ENCODE measurements around the gene LRRTM4.
"Not testable (repeated sequence)": the region's sequence is repeated elsewhere in the genome, so short reads cannot be mapped to it uniquely, and the experiment has no call there.

LRRTM4 gene

DNA sequence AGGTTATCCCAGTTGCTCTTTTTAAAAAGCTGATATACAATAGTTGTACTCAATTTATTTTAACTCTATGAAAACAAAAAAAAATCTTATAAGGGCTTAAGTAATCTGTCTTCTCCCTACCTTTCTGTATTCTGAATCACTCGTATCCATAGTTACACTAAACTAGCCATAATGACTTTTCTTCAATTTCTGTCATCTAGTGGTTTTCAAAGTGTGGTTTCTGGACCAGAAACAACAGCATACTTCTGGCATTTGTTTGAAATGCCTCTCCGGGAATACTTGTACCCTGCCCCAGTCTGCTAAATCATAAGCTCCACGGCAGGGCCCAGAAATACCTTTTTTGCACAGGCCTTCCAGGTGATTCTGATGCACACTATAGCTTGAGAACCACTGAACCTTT is 253.6 kb downstream of the LRRTM4 start:
- H3K27ac Mint-ChIP-seq = no peak overlapping the region
- H3K4me1 Mint-ChIP-seq (ENCODE audit: low read depth in 2 of 2) = no peaks in the 10 kb centered on the region
- H3K27me3 Mint-ChIP-seq = no peaks in the 10 kb centered on the region
- no peak for ATAC-seq (replicated peaks)
- no peaks in the 10 kb centered on the region for H3K36me3 Mint-ChIP-seq (ENCODE audit: insufficient read depth)
- H3K9me3 Mint-ChIP-seq = peaks cover 12 to 30% of the 10 kb centered on the region in 2 donors
- no peak for DNase-seq
- no peak overlapping the region for H3K4me3 Mint-ChIP-seq

DNA sequence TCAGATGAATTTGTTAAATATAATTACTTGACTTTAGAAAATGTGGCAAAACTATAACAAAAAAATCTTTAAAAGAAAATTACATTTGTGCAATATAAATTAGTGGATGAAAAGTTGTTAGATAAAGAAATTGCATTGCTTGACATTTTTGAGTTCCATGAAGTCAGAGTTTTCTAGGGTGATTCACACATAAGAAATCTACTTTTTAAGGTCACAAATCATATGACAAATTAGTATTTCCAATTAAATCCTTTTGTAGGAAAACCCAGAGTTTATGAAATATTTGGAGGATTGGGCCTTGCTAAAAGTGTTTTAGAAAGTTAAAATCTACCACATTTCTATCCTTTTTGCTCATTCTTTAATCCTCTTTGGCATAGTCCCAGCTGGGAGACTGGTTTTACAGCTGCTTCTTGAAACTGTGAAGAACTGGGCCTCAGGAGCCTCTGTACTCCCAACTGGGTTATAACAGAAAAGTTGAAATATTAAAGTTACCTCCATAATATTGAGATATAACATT is 289.2 kb downstream of the LRRTM4 start:
- Mint-ChIP-seq H3K36me3 (ENCODE audit: insufficient read depth) (no peaks in the 10 kb centered on the region), H3K27me3 (no peaks in the 10 kb centered on the region), H3K4me3 (no peak overlapping the region), H3K4me1 (ENCODE audit: low read depth in 2 of 2) (no peaks in the 10 kb centered on the region), H3K9me3 (peaks cover 7 to 10% of the 10 kb centered on the region in 2 donors), H3K27ac (no peak overlapping the region)
- DNase-seq (no peak), ATAC-seq (replicated peaks) (no peak)

DNA sequence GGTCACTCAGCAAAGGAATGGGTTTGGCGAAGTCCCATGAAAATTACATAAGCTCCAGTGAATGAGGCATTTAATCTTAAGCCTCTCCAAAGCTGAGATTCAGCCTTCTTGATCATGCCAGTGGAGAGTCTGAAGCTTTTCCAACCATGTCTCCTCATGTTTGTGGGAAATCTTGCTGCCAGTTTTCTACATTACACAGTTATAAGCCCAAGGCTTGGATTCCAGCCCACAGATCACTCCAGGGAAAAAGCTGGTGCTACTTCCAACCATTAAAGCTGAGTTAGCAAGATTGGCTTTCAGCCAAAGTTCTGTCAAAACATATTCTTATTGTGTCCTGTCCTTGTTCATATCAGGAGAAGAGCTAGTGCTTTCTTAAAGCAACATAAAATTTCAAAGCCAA is 293.8 kb downstream of the LRRTM4 start:
- Mint-ChIP-seq H3K9me3 (peaks cover 9 to 10% of the 10 kb centered on the region in 2 donors), H3K4me1 (ENCODE audit: low read depth in 2 of 2) (no peaks in the 10 kb centered on the region), H3K36me3 (ENCODE audit: insufficient read depth) (no peaks in the 10 kb centered on the region), H3K27me3 (no peaks in the 10 kb centered on the region), H3K4me3 (no peak overlapping the region), H3K27ac (no peak overlapping the region)
- no peak for DNase-seq
- no peak for ATAC-seq (replicated peaks)

DNA sequence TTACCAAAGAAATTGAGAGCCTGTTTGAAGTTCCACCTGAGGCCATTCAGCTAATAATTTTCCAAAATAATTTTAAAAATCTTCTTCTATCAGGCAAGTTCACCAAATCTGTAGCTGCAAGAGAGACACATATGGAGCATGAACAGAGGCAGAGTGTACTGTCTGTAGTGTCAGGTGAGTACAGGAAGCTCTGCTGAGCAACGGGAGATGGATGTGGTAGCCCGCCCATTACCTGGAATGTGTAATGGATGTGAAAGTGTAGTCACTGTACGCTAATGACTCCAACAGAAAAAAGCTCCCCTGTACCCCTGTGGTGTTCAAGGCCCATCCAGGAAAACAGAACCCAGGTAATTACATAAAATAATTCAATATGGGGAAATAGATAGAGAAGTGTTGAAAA is 311.5 kb downstream of the LRRTM4 start:
- Mint-ChIP-seq H3K4me1 (ENCODE audit: low read depth in 2 of 2) (no peaks in the 10 kb centered on the region), H3K4me3 (no peak overlapping the region), H3K36me3 (ENCODE audit: insufficient read depth) (no peaks in the 10 kb centered on the region), H3K9me3 (peaks cover 0 to 13% of the 10 kb centered on the region in 2 donors), H3K27ac (no peak overlapping the region), H3K27me3 (no peaks in the 10 kb centered on the region)
- DNase-seq (no peak), ATAC-seq (replicated peaks) (no peak)

GRCh38 chr2:77207331-77207730 is 314.8 kb downstream of the LRRTM4 start:
- ATAC-seq (replicated peaks) = no peak

GRCh38 chr2:77201755-77202154 is 320.4 kb downstream of the LRRTM4 start:
- H3K27ac Mint-ChIP-seq = no peak overlapping the region

More at GRCh38 chr2:77207331-77207730, 314.8 kb downstream of the LRRTM4 start:
- H3K27ac Mint-ChIP-seq = no peak overlapping the region
- H3K36me3 Mint-ChIP-seq (ENCODE audit: insufficient read depth) = no peaks in the 10 kb centered on the region
- H3K4me3 Mint-ChIP-seq = no peak overlapping the region
- peaks cover 5 to 16% of the 10 kb centered on the region in 2 donors for H3K9me3 Mint-ChIP-seq
- DNase-seq = no peak
- no peaks in the 10 kb centered on the region for H3K4me1 Mint-ChIP-seq (ENCODE audit: low read depth in 2 of 2)
- H3K27me3 Mint-ChIP-seq = no peaks in the 10 kb centered on the region

GRCh38 chr2:77199411-77199810 is 322.8 kb downstream of the LRRTM4 start:
- ATAC-seq (replicated peaks) = no peak
- Mint-ChIP-seq H3K4me1 (ENCODE audit: low read depth in 2 of 2) (no peaks in the 10 kb centered on the region), H3K27ac (no peak overlapping the region), H3K27me3 (no peaks in the 10 kb centered on the region), H3K4me3 (no peak overlapping the region), H3K36me3 (ENCODE audit: insufficient read depth) (no peaks in the 10 kb centered on the region), H3K9me3 (peaks cover 6 to 7% of the 10 kb centered on the region in 2 donors)
- DNase-seq = no peak

More at GRCh38 chr2:77201755-77202154, 320.4 kb downstream of the LRRTM4 start:
- Mint-ChIP-seq H3K27me3 (no peaks in the 10 kb centered on the region), H3K9me3 (peaks cover 11 to 17% of the 10 kb centered on the region in 2 donors), H3K4me3 (no peak overlapping the region), H3K4me1 (ENCODE audit: low read depth in 2 of 2) (no peaks in the 10 kb centered on the region), H3K36me3 (ENCODE audit: insufficient read depth) (no peaks in the 10 kb centered on the region)
- DNase-seq (no peak), ATAC-seq (replicated peaks) (no peak)

- no peak for DNase-seq
- no peak overlapping the region for H3K27ac Mint-ChIP-seq
- no peak overlapping the region for H3K4me3 Mint-ChIP-seq
- H3K9me3 Mint-ChIP-seq = peaks cover 3 to 4% of the 10 kb centered on the region in 2 donors
- H3K27me3 Mint-ChIP-seq = no peaks in the 10 kb centered on the region
- no peaks in the 10 kb centered on the region for H3K36me3 Mint-ChIP-seq (ENCODE audit: insufficient read depth)
- H3K4me1 Mint-ChIP-seq (ENCODE audit: low read depth in 2 of 2) = no peaks in the 10 kb centered on the region
- no peak for ATAC-seq (replicated peaks)
These were observed 328.2 kb downstream of the LRRTM4 start for GRCh38 chr2:77193858-77194448.

DNA sequence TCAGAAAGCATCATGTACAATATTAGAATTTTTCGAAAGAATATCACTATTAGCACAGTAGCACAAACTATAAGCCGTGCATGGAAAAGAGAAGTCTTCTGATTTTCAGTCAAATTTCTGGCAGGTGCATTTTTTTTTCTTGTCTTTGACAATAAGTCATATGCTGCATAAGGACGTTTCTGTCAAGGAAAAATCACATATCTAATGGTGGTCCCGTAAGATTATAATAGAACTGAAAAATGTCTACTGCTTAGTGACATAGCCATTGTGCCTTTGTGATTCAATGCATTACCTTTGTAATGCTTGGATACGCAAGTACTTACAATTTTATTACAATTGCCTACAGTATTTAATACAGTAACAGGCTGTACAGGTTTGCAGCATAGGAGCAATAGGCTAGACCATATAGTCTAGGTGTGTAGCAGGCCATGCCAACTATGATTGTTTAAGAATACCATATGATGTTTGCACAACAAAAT is 329.3 kb downstream of the LRRTM4 start:
- H3K4me1 Mint-ChIP-seq (ENCODE audit: low read depth in 2 of 2) = no peaks in the 10 kb centered on the region
- H3K4me3 Mint-ChIP-seq = no peak overlapping the region
- no peaks in the 10 kb centered on the region for H3K36me3 Mint-ChIP-seq (ENCODE audit: insufficient read depth)
- peaks cover 3 to 8% of the 10 kb centered on the region in 2 donors for H3K9me3 Mint-ChIP-seq
- ATAC-seq (replicated peaks) (no peak), DNase-seq (no peak)
- no peaks in the 10 kb centered on the region for H3K27me3 Mint-ChIP-seq
- no peak overlapping the region for H3K27ac Mint-ChIP-seq

DNA sequence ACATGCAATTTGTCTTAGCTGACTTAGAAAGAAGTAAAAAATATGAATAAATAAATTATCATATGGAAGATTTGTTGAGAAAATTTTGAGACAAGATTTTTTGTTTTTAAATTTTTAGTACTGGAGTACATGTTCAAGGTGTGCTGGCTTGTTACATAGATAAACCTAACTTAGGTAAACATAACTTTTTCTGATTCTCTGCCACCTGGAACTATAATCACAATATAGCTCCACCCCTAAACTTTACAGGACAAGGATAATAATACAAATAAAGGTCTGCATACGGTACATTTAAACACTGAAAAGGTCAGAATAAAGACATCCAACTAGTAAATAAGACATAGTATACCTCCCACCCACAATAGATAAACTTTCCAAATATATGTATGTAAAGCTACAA is 330.5 kb downstream of the LRRTM4 start:
- H3K9me3 Mint-ChIP-seq = peaks cover 3 to 8% of the 10 kb centered on the region in 2 donors

DNA sequence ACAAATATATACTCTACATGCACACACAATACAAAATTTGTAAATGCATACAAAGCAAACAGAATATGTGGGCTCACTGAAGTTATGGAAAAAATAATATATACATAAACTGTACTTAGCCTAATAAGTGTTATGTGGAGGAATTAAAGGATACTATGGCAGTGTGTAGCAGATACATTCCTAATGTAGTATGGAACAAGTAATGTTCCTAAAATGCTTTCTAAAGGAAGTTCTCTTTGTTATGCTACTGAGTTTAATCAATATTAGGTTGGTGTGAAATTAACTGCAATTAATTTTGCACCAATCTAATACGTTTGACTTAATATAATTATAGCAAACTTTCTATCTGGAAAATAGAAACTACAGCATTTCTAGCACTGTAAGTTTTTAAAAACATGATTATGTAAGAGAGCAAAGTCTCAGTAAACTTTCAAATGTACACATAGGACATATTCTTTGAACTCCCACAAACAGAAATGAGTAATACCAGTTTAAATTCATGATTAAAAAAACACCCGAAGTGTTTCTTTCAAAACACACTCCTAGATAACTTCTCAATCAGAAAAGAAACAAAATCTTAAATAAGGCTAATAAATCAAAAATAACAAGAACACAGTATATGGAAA is 331.3 kb downstream of the LRRTM4 start:
- H3K4me1 Mint-ChIP-seq (ENCODE audit: low read depth in 2 of 2) = no peaks in the 10 kb centered on the region
- peaks cover 5 to 8% of the 10 kb centered on the region in 2 donors for H3K9me3 Mint-ChIP-seq
- ATAC-seq (replicated peaks) = no peak
- DNase-seq = no peak
- no peak overlapping the region for H3K4me3 Mint-ChIP-seq
- H3K36me3 Mint-ChIP-seq (ENCODE audit: insufficient read depth) = no peaks in the 10 kb centered on the region
- no peaks in the 10 kb centered on the region for H3K27me3 Mint-ChIP-seq
- no peak overlapping the region for H3K27ac Mint-ChIP-seq

More for the DNA sequence above, 330.5 kb downstream of the LRRTM4 start:
- ATAC-seq (replicated peaks) (no peak), DNase-seq (no peak)
- no peak overlapping the region for H3K4me3 Mint-ChIP-seq
- no peak overlapping the region for H3K27ac Mint-ChIP-seq
- H3K36me3 Mint-ChIP-seq (ENCODE audit: insufficient read depth) = no peaks in the 10 kb centered on the region
- H3K4me1 Mint-ChIP-seq (ENCODE audit: low read depth in 2 of 2) = no peaks in the 10 kb centered on the region
- no peaks in the 10 kb centered on the region for H3K27me3 Mint-ChIP-seq

GRCh38 chr2:77185052-77185451 is 337.1 kb downstream of the LRRTM4 start:
- Mint-ChIP-seq H3K9me3 (peaks cover 9 to 24% of the 10 kb centered on the region in 2 donors), H3K4me3 (no peak overlapping the region)
- ATAC-seq (replicated peaks) = no peak

DNA sequence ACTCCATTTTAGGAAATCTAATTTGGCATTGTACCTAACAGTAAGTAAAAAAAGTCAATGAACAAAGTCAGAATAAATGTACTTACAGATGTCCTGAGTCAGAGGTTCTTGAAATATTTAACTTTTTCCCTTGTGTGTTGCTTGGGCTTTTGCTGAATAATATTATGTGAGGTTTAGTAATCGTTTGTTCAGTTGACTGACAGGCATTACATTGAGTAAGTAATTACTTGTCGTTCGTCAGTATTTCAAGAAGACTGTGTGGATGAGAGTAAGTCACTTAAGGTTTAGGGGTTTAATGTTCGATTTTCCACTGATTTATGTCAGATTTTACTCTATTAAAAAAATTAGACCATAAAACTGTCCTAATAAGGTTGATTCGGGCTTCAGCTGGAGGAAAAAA is 342.9 kb downstream of the LRRTM4 start:
- no peak for ATAC-seq (replicated peaks)
- DNase-seq = no peak
- no peak overlapping the region for H3K4me3 Mint-ChIP-seq
- H3K27me3 Mint-ChIP-seq = no peaks in the 10 kb centered on the region
- no peaks in the 10 kb centered on the region for H3K4me1 Mint-ChIP-seq (ENCODE audit: low read depth in 2 of 2)
- H3K36me3 Mint-ChIP-seq (ENCODE audit: insufficient read depth) = no peaks in the 10 kb centered on the region
- peaks cover 10 to 23% of the 10 kb centered on the region in 2 donors for H3K9me3 Mint-ChIP-seq
- no peak overlapping the region for H3K27ac Mint-ChIP-seq

More at GRCh38 chr2:77185052-77185451, 337.1 kb downstream of the LRRTM4 start:
- H3K4me1 Mint-ChIP-seq (ENCODE audit: low read depth in 2 of 2) = no peaks in the 10 kb centered on the region
- no peak for DNase-seq
- no peaks in the 10 kb centered on the region for H3K27me3 Mint-ChIP-seq
- H3K27ac Mint-ChIP-seq = no peak overlapping the region
- no peaks in the 10 kb centered on the region for H3K36me3 Mint-ChIP-seq (ENCODE audit: insufficient read depth)

- not testable (repeated sequence) for H3K27ac Mint-ChIP-seq; ATAC-seq (replicated peaks); H3K27me3 Mint-ChIP-seq; H3K4me3 Mint-ChIP-seq; H3K4me1 Mint-ChIP-seq (ENCODE audit: low read depth in 2 of 2); H3K36me3 Mint-ChIP-seq (ENCODE audit: insufficient read depth); DNase-seq
- H3K9me3 Mint-ChIP-seq = peaks cover 8 to 11% of the 10 kb centered on the region in 2 donors
These were observed 346.9 kb downstream of the LRRTM4 start for GRCh38 chr2:77175266-77175780.
